ENCODE results near the gene PCCA. TPM values are rescaled to one million over a fixed set of nuclear protein-coding genes. Genes with fewer than 3 reads are reported as not detected.

PCCA gene
- total and polyA plus RNA-seq, 2 of the 13 experiments (the other 11 are each of a cell fraction or from before 2014, with no cell fraction given) = 15.0 to 32.2 TPM

DNA sequence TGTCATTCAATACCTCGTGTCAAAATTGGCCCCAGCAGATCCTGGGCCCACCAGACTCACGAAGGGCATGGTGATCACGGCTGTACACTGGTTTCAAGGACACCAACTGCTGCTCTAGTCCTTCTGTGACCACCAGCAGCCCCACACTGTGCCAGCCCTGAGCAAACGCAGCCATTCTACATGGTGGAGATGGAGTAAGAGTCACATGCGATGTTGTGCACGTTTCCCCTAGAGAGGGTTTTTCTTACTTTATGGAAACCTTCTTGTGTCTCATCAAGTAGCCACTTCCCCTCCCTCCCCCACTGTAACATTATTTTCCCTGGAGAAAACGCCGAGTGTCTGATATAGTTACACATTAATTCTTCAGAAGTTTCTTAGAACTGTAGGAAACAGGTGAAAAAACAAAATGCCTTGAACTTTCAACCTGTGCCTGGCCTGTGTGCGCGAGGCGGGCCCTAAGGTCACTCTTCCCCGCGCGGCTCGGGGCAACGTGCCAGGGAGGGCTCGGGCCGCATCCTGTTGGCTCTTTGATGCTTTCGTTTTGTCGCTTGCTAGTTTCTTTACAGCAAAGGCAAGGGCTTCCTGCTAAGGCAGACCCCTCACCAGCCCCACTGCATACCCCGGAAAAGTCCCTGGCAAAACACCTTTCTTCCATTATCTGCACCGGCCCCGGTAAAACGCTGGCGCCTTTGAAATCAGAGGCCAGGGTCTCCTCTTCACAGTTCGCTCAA, 455.1 kb downstream of the PCCA start (continued):
- no peak for TF ChIP-seq ZFP62 (CRISPR knock-in tag; IDR thresholded peaks at IDR 0.05)
- no peak for TF ChIP-seq JUND (CRISPR knock-in tag; IDR thresholded peaks at IDR 0.05)
- no peak for TF ChIP-seq ZNF777 (CRISPR knock-in tag; IDR thresholded peaks at IDR 0.05)
- TF ChIP-seq ZNF552 (CRISPR knock-in tag; IDR thresholded peaks at IDR 0.05; ENCODE audit: borderline replicate concordance) = 0 out of 2 replicates have a peak, but pooled peaks have one; percentile 18
- TF ChIP-seq ZBTB21 (CRISPR knock-in tag; IDR thresholded peaks at IDR 0.05) = no peak
- peak; percentile 44; the same call in 1 of the 2 replicates for TF ChIP-seq TCF7 (IDR thresholded peaks at IDR 0.05; ENCODE audit: low read depth)
- TF ChIP-seq, protein P1, sequence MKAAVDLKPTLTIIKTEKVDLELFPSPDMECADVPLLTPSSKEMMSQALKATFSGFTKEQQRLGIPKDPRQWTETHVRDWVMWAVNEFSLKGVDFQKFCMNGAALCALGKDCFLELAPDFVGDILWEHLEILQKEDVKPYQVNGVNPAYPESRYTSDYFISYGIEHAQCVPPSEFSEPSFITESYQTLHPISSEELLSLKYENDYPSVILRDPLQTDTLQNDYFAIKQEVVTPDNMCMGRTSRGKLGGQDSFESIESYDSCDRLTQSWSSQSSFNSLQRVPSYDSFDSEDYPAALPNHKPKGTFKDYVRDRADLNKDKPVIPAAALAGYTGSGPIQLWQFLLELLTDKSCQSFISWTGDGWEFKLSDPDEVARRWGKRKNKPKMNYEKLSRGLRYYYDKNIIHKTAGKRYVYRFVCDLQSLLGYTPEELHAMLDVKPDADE (CRISPR knock-in tag; IDR thresholded peaks at IDR 0.05) = no peak
- TF ChIP-seq ZNF160 (CRISPR knock-in tag; IDR thresholded peaks at IDR 0.05) = no peak
- TF ChIP-seq PRPF4 (IDR thresholded peaks at IDR 0.05; ENCODE audit: low read depth, low read length, poor library complexity, severe bottlenecking) = no peak
- no peak for TF ChIP-seq HMG20B (CRISPR knock-in tag; conservative IDR thresholded peaks at IDR 0.05)
- TF ChIP-seq HES4 (CRISPR knock-in tag; IDR thresholded peaks at IDR 0.05; ENCODE audit: borderline replicate concordance) = 0 out of 2 replicates have a peak, but pooled peaks have one; percentile 54
- TF ChIP-seq, protein P2, sequence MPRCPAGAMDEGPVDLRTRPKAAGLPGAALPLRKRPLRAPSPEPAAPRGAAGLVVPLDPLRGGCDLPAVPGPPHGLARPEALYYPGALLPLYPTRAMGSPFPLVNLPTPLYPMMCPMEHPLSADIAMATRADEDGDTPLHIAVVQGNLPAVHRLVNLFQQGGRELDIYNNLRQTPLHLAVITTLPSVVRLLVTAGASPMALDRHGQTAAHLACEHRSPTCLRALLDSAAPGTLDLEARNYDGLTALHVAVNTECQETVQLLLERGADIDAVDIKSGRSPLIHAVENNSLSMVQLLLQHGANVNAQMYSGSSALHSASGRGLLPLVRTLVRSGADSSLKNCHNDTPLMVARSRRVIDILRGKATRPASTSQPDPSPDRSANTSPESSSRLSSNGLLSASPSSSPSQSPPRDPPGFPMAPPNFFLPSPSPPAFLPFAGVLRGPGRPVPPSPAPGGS (CRISPR knock-in tag; IDR thresholded peaks at IDR 0.05) = no peak
- no peak for TF ChIP-seq XBP1 (CRISPR knock-in tag; IDR thresholded peaks at IDR 0.05)
- TF ChIP-seq ZNF75D (CRISPR knock-in tag; IDR thresholded peaks at IDR 0.05; ENCODE audit: borderline replicate concordance) = no peak
- TF ChIP-seq TOE1 (CRISPR knock-in tag; IDR thresholded peaks at IDR 0.05) = no peak
- TF ChIP-seq ZNF329 (CRISPR knock-in tag; IDR thresholded peaks at IDR 0.05; ENCODE audit: low read depth) = no peak
- no peak for TF ChIP-seq ZNF263 (CRISPR knock-in tag; IDR thresholded peaks at IDR 0.05)
- no peak for TF ChIP-seq MIXL1 (CRISPR knock-in tag; IDR thresholded peaks at IDR 0.05)
- no peak for TF ChIP-seq MEF2D (CRISPR knock-in tag; IDR thresholded peaks at IDR 0.05)
- no peak for TF ChIP-seq RELA (CRISPR knock-in tag; IDR thresholded peaks at IDR 0.05)
- TF ChIP-seq REXO4 (CRISPR knock-in tag; IDR thresholded peaks at IDR 0.05; ENCODE audit: borderline replicate concordance) = no peak
- TF ChIP-seq PHF21A (CRISPR knock-in tag; IDR thresholded peaks at IDR 0.05) = peak; percentile 48; the same call in 1 of the 2 replicates
- no peak for TF ChIP-seq ARID3A (IDR thresholded peaks at IDR 0.05; ENCODE audit: low read depth, low read length)
- TF ChIP-seq, protein P3, sequence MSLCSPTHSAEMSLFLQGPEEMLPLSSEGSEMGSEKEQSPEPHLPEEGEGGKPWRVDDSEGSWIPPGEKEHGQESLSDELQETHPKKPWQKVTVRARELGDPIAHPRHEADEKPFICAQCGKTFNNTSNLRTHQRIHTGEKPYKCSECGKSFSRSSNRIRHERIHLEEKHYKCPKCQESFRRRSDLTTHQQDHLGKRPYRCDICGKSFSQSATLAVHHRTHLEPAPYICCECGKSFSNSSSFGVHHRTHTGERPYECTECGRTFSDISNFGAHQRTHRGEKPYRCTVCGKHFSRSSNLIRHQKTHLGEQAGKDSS (CRISPR knock-in tag; IDR thresholded peaks at IDR 0.05; ENCODE audit: borderline replicate concordance, low read depth) = no peak
- TF ChIP-seq CREM (IDR thresholded peaks at IDR 0.05) = peak; percentile 52; the same call in 1 of the 2 replicates
- TF ChIP-seq CREM (CRISPR knock-in tag; IDR thresholded peaks at IDR 0.05) = no peak
